Suprapubic skin (tissue), 3 donors: ENCODE measurements around the gene MPZL3.

Experiments used
- CTCF ChIP-seq, 2 donors: fragments of 200-600 bp in 1 of 2; fragments of 450-650 bp in 1 of 2; sonication (generic) in 1 of 2; IDR thresholded peaks; one replicate each; pipeline ENCODE4 v1.5.1; 2016 to 2019; ENCODE audit warnings: antibody characterized with exemption in 2 of 2, mild to moderate bottlenecking in 1 of 2, moderate library complexity in 1 of 2
- POLR2A ChIP-seq, 2 donors: fragments of 450-650 bp; IDR thresholded peaks; one replicate each; pipeline ENCODE4 v1.6.1; 2017; ENCODE audit warnings: antibody characterized with exemption in 2 of 2, mild to moderate bottlenecking in 2 of 2, moderate library complexity in 2 of 2

- TF ChIP-seq CTCF (IDR thresholded peaks at IDR 0.05): no peak
- no peak for TF ChIP-seq POLR2A (IDR thresholded peaks at IDR 0.05)
Observed at GRCh38 chr11:118233850-118234249, 18.3 kb downstream of the MPZL3 start.
